GM19455 (cell line): ENCODE results near the gene TAS2R1.

Experiments used
- ATAC-seq: cut with Tn5 transposase; IDR thresholded peaks from one replicate; pipeline ENCODE4 v1.9.1; 2021; ENCODE audit not compliant: unreplicated experiment

Gene TAS2R1

DNA sequence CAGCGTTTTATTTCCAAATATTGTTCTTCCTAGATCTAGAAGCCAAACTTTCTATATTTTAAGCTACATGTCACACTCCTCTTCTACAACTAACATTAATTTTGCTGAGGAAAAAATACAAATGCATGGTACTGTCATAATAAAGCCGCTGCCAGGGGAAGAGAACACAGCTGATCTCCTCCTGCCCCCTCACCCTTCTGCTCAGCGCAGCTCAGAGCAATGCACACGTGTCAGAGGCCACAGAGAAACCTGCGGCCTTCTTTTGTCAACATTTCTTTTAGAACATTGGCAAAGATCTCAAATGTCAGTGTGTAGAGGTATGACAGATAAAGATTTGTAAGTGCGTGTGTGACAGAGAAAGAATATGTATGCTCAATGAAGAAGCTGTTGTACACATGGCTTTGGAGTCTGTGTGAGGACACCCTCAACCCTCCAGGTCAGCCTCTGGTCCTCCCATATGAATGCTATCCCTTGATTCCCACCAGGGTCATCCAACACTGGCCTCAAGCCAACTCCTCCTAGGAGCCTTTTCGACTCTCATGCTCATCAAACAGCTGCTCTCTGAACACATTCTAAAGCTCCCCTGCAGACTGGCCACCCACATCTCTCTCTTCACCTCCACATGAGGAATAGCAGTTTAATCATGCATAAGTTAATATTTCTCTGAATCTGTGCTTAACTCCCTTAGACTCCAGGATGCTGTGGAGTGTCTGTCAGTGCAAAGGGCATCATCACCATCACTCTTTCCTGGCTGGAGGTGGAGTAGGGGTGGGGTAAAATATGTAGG, 40.9 kb downstream of the TAS2R1 start:
- ATAC-seq, result no peak

DNA sequence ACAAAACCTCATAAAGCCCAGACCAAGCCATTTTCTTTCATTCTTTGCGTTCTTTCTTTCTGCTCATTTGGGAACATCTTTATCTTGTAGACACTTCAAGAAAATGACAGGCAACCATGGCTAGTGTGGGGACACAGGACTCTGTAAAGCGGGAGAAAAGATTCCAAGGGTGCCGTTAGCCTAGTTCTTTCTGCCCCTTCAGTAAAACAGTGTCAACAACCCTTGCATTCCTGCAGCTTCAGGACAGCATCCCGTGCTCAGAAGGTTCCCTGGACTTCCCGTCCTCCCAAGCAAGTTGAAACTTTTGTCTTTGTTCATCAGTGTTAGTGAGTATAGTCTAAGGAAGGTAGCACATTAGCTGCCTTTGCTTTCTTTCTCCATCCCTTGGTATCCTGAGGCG, 41.9 kb downstream of the TAS2R1 start:
- no peak for ATAC-seq

DNA sequence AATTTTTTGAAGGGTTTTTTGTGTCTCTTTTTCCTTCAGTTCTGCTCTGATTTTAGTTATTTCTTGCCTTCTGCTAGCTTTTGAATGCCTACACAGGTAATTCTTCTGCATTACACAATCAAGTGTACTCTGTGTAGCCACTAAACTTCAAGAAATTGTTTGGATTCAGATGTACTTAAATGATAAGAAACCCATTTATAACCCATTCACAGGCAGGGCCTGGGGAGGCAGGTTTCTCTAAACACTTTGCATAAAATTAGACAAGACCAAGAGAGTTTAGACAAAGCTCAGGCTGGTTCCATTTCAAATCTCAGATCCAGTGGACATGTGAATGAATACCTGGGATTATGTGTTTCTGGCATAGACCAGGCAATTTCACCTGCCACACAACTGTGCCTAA, 43.0 kb downstream of the TAS2R1 start:
- ATAC-seq, result no peak

DNA sequence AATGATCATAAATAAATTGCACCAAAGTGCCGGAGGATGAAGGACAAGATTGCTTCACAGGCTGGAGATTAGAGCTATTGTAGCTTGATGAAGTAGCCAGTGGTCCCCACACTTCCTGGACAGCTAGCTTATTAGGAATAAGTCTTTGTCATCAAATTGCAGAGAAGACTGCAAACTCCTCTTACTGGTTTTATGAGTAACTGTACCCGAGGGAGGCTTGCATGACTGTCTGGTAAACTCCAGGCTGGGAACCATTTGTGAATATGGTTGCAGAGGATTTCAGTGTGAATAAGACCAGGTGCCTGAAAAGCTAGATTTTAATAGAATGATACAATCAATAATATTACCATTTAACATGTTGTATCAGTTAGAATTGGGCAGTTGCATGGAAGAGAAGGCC, 47.7 kb downstream of the TAS2R1 start:
- ATAC-seq, result no peak
